Colonic mucosa (tissue), 4 donors: ENCODE results near the gene ACVR2A. TPM values are rescaled to one million over a fixed set of nuclear protein-coding genes. Genes with fewer than 3 reads are reported as not detected.

Source experiments
- DNase-seq: peaks from one replicate; pipeline ENCODE4 v3.0.0-alpha.2; 2020
- H3K27ac ChIP-seq: fragments of 200-600 bp; one replicate; pipeline ENCODE4 v1.8.0; 2021
- H3K27me3 ChIP-seq: fragments of 200-600 bp; one replicate; pipeline ENCODE4 v1.8.0; 2021
- H3K36me3 ChIP-seq: fragments of 200-600 bp; one replicate; pipeline ENCODE4 v1.8.0; 2021
- H3K4me1 ChIP-seq: fragments of 200-600 bp; one replicate; pipeline ENCODE4 v1.8.0; 2021; ENCODE audit warnings: mild to moderate bottlenecking
- H3K4me3 ChIP-seq: fragments of 200-600 bp; one replicate; pipeline ENCODE4 v1.8.0; 2021
- H3K9ac ChIP-seq, 2 donors: one replicate each; pipeline ENCODE4 v1.7.0; 2013; ENCODE audit warnings: control low read depth in 2 of 2, low read depth in 2 of 2, low read length in 2 of 2
- H3K9me3 ChIP-seq: fragments of 200-600 bp; one replicate; pipeline ENCODE4 v1.8.0; 2021
- intact Hi-C: fragments of 100-400 bp; cut with DNase I; formaldehyde crosslinking; loops from one replicate; pipeline ENCODE4 v1.14.1; 2022
- total RNA-seq, 2 donors: library from RNA; stranded (reverse); fragmentation: NEBNext Ultra II Directional in 1 of 2; extraction: Animal tissue kit (Norgen Biotek cat#: 25700) in 1 of 2; gene quantifications; one replicate each; pipeline ENCODE4 v1.2.1, GENCODE V29; 2021
- TF ChIP-seq, protein P1 (sequence below): fragments of 200-600 bp; IDR thresholded peaks from one replicate; pipeline ENCODE4 v1.8.0; 2022; ENCODE audit warnings: antibody characterized with exemption, mild to moderate bottlenecking
- donor health status: healthy.
- donor health status: DM: no; HTN: no; CAD: no.
- donor health status: DM: no; HTN: no; CAD: no.

The ACVR2A gene
- total RNA-seq, 2 donors from 2014 or later, result 15.4 to 20.4 TPM

DNA sequence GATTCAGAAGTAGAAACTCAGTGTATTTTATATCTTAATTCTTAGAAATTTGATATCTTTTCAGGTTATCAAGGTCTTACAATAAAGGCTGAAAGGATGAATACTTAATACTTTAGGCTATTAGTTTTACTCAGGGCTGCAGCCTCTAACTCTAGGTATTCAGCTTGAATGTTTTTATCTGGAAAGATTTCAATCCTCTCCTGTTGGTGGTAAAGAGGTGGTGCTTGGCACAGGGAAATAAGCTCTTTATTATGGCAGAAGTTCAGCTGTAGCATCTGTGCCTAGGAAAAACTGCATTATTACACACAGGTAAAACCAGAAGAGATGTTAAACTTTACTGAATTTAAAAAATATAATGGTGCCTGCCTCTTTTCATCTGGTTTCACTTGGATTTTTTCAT lies 11.1 kb downstream of the ACVR2A start:
- no peaks in the 10 kb centered on the region for H3K9me3 ChIP-seq
- H3K27ac ChIP-seq, result no peak overlapping the region
- H3K9ac ChIP-seq, result no peak overlapping the region
- H3K36me3 ChIP-seq, result no peaks in the 10 kb centered on the region
- intact Hi-C loops, result no loop called here
- TF ChIP-seq, protein P1, sequence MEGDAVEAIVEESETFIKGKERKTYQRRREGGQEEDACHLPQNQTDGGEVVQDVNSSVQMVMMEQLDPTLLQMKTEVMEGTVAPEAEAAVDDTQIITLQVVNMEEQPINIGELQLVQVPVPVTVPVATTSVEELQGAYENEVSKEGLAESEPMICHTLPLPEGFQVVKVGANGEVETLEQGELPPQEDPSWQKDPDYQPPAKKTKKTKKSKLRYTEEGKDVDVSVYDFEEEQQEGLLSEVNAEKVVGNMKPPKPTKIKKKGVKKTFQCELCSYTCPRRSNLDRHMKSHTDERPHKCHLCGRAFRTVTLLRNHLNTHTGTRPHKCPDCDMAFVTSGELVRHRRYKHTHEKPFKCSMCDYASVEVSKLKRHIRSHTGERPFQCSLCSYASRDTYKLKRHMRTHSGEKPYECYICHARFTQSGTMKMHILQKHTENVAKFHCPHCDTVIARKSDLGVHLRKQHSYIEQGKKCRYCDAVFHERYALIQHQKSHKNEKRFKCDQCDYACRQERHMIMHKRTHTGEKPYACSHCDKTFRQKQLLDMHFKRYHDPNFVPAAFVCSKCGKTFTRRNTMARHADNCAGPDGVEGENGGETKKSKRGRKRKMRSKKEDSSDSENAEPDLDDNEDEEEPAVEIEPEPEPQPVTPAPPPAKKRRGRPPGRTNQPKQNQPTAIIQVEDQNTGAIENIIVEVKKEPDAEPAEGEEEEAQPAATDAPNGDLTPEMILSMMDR, result no peak
- no peak for DNase-seq
- H3K27me3 ChIP-seq, result no peaks in the 10 kb centered on the region
- no peak overlapping the region for H3K4me3 ChIP-seq
- H3K4me1 ChIP-seq, result peaks cover 5% of the 10 kb centered on the region

DNA sequence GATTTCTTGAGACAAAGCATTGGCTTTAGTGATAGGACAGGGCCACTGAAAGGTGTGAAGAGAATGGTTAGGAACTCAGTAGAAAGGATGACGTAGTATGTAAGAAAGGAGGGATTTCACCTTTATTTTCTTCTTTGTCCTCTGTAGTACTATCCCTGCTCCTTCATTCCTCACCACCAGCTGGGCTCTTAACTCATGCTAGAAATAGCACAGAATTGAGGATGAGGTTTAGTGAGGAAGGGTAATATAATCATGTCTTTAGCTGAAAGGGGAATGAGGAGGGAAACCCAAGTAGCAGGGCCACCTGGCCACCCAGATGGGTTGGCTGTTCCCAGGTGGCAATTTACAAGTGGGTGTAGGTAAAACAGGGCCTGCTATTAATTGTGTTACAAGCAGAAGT lies 15.2 kb downstream of the ACVR2A start:
- Histone ChIP-seq H3K9me3 (no peaks in the 10 kb centered on the region), H3K4me3 (no peak overlapping the region), H3K27me3 (no peaks in the 10 kb centered on the region), H3K36me3 (no peaks in the 10 kb centered on the region), H3K4me1 (no peaks in the 10 kb centered on the region), H3K27ac (no peak overlapping the region), H3K9ac (no peak overlapping the region)
- TF ChIP-seq, protein P1, result no peak
- intact Hi-C loops, result no loop called here
- no peak for DNase-seq

DNA sequence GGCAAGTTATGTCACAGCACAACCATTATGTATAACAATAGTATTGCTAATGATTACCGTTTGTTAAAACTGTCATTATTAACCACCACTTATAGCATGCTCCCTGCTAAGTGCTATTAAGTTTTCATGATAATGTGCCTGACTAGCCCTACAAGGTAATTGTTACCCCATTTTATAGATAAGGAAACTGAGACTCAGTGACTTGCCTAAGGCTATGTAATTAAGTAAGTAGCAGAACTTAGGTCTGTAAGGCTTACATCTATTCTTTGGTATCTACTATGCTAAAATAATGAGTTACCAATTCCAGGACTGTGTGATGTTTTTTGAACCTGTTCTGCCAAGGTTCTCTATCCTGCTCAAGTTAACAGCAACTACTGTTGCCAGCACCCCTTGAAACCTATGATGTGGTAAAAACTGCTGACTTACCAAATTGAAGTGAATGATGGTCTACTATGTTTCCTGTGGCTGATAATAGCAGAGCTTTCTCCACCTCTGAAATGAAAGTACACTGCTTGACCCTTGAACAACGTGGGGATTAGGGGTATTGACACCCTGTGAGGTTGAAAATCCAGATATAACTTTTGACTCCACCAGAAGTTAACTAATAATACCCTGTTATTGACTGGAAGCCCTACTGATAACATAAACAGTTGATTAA lies 18.2 kb downstream of the ACVR2A start:
- Histone ChIP-seq H3K9me3 (no peaks in the 10 kb centered on the region), H3K4me1 (no peaks in the 10 kb centered on the region), H3K27ac (no peak overlapping the region), H3K9ac (no peak overlapping the region), H3K4me3 (no peak overlapping the region), H3K36me3 (no peaks in the 10 kb centered on the region), H3K27me3 (no peaks in the 10 kb centered on the region)
- DNase-seq, result no peak
- TF ChIP-seq, protein P1, result no peak
- intact Hi-C loops, result no loop called here

DNA sequence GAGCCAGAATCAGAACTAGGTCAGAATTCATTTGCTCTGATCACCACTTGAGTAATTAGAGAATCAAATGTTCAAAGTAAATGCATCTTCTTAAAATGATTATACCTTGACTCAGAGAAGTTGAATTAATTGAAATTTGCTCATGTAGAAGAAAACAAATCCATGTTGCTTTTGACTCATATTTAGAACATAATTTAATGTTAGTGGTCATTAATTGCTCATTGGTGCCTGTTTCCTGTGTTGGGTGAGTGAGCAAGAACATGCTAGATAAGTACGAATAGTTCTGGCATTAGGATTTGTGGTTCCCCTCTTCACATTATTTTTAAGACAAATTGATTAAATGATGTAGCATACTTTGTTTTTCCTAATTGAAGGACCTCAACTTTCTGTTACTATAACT lies 19.0 kb downstream of the ACVR2A start:
- no peak overlapping the region for H3K9ac ChIP-seq
- no peaks in the 10 kb centered on the region for H3K4me1 ChIP-seq
- DNase-seq, result no peak
- intact Hi-C loops, result no loop called here
- H3K27me3 ChIP-seq, result no peaks in the 10 kb centered on the region
- no peak overlapping the region for H3K4me3 ChIP-seq
- H3K9me3 ChIP-seq, result no peaks in the 10 kb centered on the region
- TF ChIP-seq, protein P1, result no peak
- H3K36me3 ChIP-seq, result no peaks in the 10 kb centered on the region
- H3K27ac ChIP-seq, result no peak overlapping the region

DNA sequence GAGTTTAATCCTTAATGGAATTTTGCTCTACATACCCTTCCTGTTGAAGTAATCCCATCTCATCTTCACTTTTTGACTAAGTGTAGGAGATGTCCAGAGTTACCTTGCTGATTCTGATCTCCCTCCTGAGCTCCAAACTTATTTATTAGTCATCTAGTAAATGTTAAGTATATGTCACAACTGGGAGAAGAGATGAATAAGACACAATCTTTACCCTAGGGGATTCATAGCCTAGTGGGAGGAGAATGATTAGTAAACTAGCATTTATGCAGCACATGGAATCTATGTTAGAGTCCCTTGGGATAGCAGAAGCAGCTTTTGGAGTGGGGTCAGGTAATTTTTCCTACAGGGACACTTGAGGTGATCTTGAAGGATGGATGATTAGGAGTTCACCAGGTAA lies 20.7 kb downstream of the ACVR2A start:
- no peak for DNase-seq
- no peak overlapping the region for H3K9ac ChIP-seq
- H3K9me3 ChIP-seq, result no peaks in the 10 kb centered on the region
- TF ChIP-seq, protein P1, result no peak
- no peak overlapping the region for H3K27ac ChIP-seq
- H3K36me3 ChIP-seq, result no peaks in the 10 kb centered on the region
- H3K4me1 ChIP-seq, result no peaks in the 10 kb centered on the region
- no peak overlapping the region for H3K4me3 ChIP-seq
- intact Hi-C loops, result no loop called here
- H3K27me3 ChIP-seq, result no peaks in the 10 kb centered on the region
